ENCODE data around the gene KRT37. TPM values are rescaled to one million over a fixed set of nuclear protein-coding genes. Genes with fewer than 3 reads are reported as not detected.

Gene KRT37
- total RNA-seq, 1 experiment from 2014 or later, result not detected

- no peak overlapping the region for H3K4me3 ChIP-seq (ENCODE audit: low read depth in 2 of 2, low read length in 2 of 2)
- POLR2A ChIA-PET, result no interaction called here
- DNase-seq (ENCODE audit: low read depth, low spot score) (no peak), ATAC-seq (no peak)
- H3K36me3 ChIP-seq (ENCODE audit: control insufficient read depth, insufficient read depth, low read length), result no peaks in the 10 kb centered on the region
- CTCF ChIA-PET, result interaction anchor here (0.5 to 1.6 kb wide), 3 partner anchors 10 to 79 kb away, joined by 4 read pairs; no protein-coding TSS in a partner anchor
- TF ChIP-seq REST (IDR thresholded peaks at IDR 0.05; ENCODE audit: insufficient read depth in 1 of 2, low read depth in 2 of 2, low read length in 1 of 2) (no peak), TCF7L2 (IDR thresholded peaks at IDR 0.05; ENCODE audit: low read depth, low read length) (no peak), SIN3A (IDR thresholded peaks at IDR 0.05; ENCODE audit: borderline replicate concordance, insufficient read depth, low read depth, low read length) (no peak), POLR2AphosphoS5 (IDR thresholded peaks at IDR 0.05; ENCODE audit: low read depth, low read length) (no peak)
- TF ChIP-seq, protein P1, sequence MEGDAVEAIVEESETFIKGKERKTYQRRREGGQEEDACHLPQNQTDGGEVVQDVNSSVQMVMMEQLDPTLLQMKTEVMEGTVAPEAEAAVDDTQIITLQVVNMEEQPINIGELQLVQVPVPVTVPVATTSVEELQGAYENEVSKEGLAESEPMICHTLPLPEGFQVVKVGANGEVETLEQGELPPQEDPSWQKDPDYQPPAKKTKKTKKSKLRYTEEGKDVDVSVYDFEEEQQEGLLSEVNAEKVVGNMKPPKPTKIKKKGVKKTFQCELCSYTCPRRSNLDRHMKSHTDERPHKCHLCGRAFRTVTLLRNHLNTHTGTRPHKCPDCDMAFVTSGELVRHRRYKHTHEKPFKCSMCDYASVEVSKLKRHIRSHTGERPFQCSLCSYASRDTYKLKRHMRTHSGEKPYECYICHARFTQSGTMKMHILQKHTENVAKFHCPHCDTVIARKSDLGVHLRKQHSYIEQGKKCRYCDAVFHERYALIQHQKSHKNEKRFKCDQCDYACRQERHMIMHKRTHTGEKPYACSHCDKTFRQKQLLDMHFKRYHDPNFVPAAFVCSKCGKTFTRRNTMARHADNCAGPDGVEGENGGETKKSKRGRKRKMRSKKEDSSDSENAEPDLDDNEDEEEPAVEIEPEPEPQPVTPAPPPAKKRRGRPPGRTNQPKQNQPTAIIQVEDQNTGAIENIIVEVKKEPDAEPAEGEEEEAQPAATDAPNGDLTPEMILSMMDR (IDR thresholded peaks at IDR 0.05), result no peak
- BruUV-seq (replicated peaks), result no TSS peak
- H3K27me3 ChIP-seq (ENCODE audit: control insufficient read depth, insufficient read depth, low read length), result no peaks in the 10 kb centered on the region
- in situ Hi-C loops (cut with HindIII; ENCODE audit: low pct_unique_long_range_greater_than_20kb, low sequenced_read_pairs), result no loop called here
- peaks cover 17% of the 10 kb centered on the region; the same call in 1 of the 2 replicates for H3K4me1 ChIP-seq (ENCODE audit: control insufficient read depth, insufficient read depth, low read length)
- intact Hi-C loops (cut with micrococcal nuclease; ENCODE audit: unreplicated experiment), result no loop called here
- peak overlapping the region; percentile 45; the same call in 1 of the 2 replicates for H3K27ac ChIP-seq (ENCODE audit: low read length)
- no peaks in the 10 kb centered on the region for H3K9me3 ChIP-seq (ENCODE audit: control insufficient read depth, insufficient read depth, low read depth, low read length)
Measured at GRCh38 chr17:41417127-41417526, 7.3 kb downstream of the KRT37 start.

GRCh38 chr17:41416479-41416878 is 7.9 kb downstream of the KRT37 start:
- no peaks in the 10 kb centered on the region for H3K36me3 ChIP-seq (ENCODE audit: control insufficient read depth, insufficient read depth, low read length)
- H3K27me3 ChIP-seq (ENCODE audit: control insufficient read depth, insufficient read depth, low read length), result no peaks in the 10 kb centered on the region
- H3K4me3 ChIP-seq (ENCODE audit: low read depth in 2 of 2, low read length in 2 of 2), result no peak overlapping the region
- in situ Hi-C loops (cut with HindIII; ENCODE audit: low pct_unique_long_range_greater_than_20kb, low sequenced_read_pairs) (no loop called here), intact Hi-C loops (cut with micrococcal nuclease; ENCODE audit: unreplicated experiment) (no loop called here)
- ChIA-PET POLR2A (no interaction called here), CTCF (no interaction called here)
- DNase-seq (ENCODE audit: low read depth, low spot score), result no peak
- H3K4me1 ChIP-seq (ENCODE audit: control insufficient read depth, insufficient read depth, low read length), result peaks cover 17% of the 10 kb centered on the region; the same call in 1 of the 2 replicates
- no peak for ATAC-seq
- no peaks in the 10 kb centered on the region for H3K9me3 ChIP-seq (ENCODE audit: control insufficient read depth, insufficient read depth, low read depth, low read length)
- BruUV-seq (replicated peaks), result no TSS peak
- no peak for TF ChIP-seq POLR2AphosphoS5 (IDR thresholded peaks at IDR 0.05; ENCODE audit: low read depth, low read length)
- no peak for TF ChIP-seq REST (IDR thresholded peaks at IDR 0.05; ENCODE audit: insufficient read depth in 1 of 2, low read depth in 2 of 2, low read length in 1 of 2)
- no peak for TF ChIP-seq SIN3A (IDR thresholded peaks at IDR 0.05; ENCODE audit: borderline replicate concordance, insufficient read depth, low read depth, low read length)
- TF ChIP-seq TCF7L2 (IDR thresholded peaks at IDR 0.05; ENCODE audit: low read depth, low read length), result no peak
- TF ChIP-seq, protein P1 (IDR thresholded peaks at IDR 0.05), result no peak
- peak overlapping the region; percentile 77; the same call in 1 of the 2 replicates for H3K27ac ChIP-seq (ENCODE audit: low read length)
